Neural cell (in vitro differentiated cells): Measurements from ENCODE around the gene TFDP2. TPM values are rescaled to one million over a fixed set of nuclear protein-coding genes. Genes with fewer than 3 reads are reported as not detected.

ENCODE experiments used
- H2AFZ ChIP-seq: fragments of 200-600, 300-800 bp; sonication (generic), shearing (Covaris generic); 2 replicates; pipeline ENCODE4 v1.6.0; 2014; ENCODE audit warnings: low read depth, mild to moderate bottlenecking, antibody characterized with exemption, low read length, moderate library complexity
- H3F3A ChIP-seq: fragments of 200-600 bp; shearing (Covaris generic); 2 replicates; pipeline ENCODE4 v1.6.1; 2016; ENCODE audit warnings: mild to moderate bottlenecking, moderate library complexity, mixed read lengths, antibody characterized with exemption, low read length; ENCODE audit not compliant: insufficient read depth, poor library complexity, severe bottlenecking
- H3K27ac ChIP-seq: fragments of 200-600, 300-800 bp; sonication (generic), shearing (Covaris generic); 2 replicates; pipeline ENCODE4 v1.5.1; 2014; ENCODE audit warnings: mild to moderate bottlenecking, low read length, moderate library complexity
- H3K27me3 ChIP-seq: fragments of 300-800, 200-600 bp; sonication (generic), shearing (Covaris generic); 2 replicates; pipeline ENCODE4 v1.6.0; 2014; ENCODE audit warnings: mild to moderate bottlenecking, low read depth, low read length, moderate library complexity; ENCODE audit not compliant: insufficient read depth
- H3K36me3 ChIP-seq: fragments of 300-800, 200-600 bp; sonication (generic), shearing (Covaris generic); 2 replicates; pipeline ENCODE4 v1.5.1; 2014; ENCODE audit warnings: mild to moderate bottlenecking, antibody characterized with exemption, low read length, moderate library complexity; ENCODE audit not compliant: insufficient read depth
- H3K4me2 ChIP-seq: fragments of 300-800, 200-600 bp; sonication (generic), shearing (Covaris generic); 2 replicates; pipeline ENCODE4 v1.6.0; 2014; ENCODE audit warnings: mild to moderate bottlenecking, low read length
- H3K4me3 ChIP-seq: fragments of 300-800, 200-600 bp; sonication (generic), shearing (Covaris generic); 2 replicates; pipeline ENCODE4 v1.5.1; 2014; ENCODE audit warnings: mild to moderate bottlenecking, low read length, moderate library complexity
- H3K79me2 ChIP-seq: fragments of 200-600 bp; shearing (Covaris generic); replicated peaks from 2 replicates; pipeline ENCODE4 v1.6.0; 2014; ENCODE audit warnings: mild to moderate bottlenecking, low read length, moderate library complexity; ENCODE audit not compliant: insufficient read depth
- H3K9ac ChIP-seq: fragments of 300-800, 200-600 bp; sonication (generic), shearing (Covaris generic); 2 replicates; pipeline ENCODE4 v1.6.1; 2016; ENCODE audit warnings: mild to moderate bottlenecking, low read length, mixed read lengths
- H3K9me2 ChIP-seq: fragments of 200-600 bp; shearing (Covaris generic); 2 replicates; pipeline ENCODE4 v1.6.1; 2016; ENCODE audit warnings: mild to moderate bottlenecking, low read length, mixed read lengths; ENCODE audit not compliant: insufficient read depth
- H3K9me3 ChIP-seq: fragments of 200-600, 300-800 bp; sonication (generic), shearing (Covaris generic); 2 replicates; pipeline ENCODE4 v1.6.1; 2016; ENCODE audit warnings: mild to moderate bottlenecking, mixed run types, low read length, moderate library complexity, mixed read lengths
- H4K20me1 ChIP-seq: fragments of 200-600 bp; shearing (Covaris generic); 2 replicates; pipeline ENCODE4 v1.6.1; 2016; ENCODE audit warnings: mild to moderate bottlenecking, mixed run types; ENCODE audit not compliant: insufficient read depth
- EP300 ChIP-seq: fragments of 450-650 bp; conservative IDR thresholded peaks from 2 replicates; pipeline ENCODE4 v1.6.1; 2014; ENCODE audit warnings: antibody characterized with exemption, mild to moderate bottlenecking, moderate library complexity; ENCODE audit not compliant: poor library complexity, severe bottlenecking
- EZH2 ChIP-seq: fragments of 200-600, 300-800 bp; shearing (Covaris generic), sonication (generic); IDR thresholded peaks from 2 replicates; pipeline ENCODE4 v1.6.1; 2014; ENCODE audit warnings: antibody characterized with exemption, low read length, borderline replicate concordance, mild to moderate bottlenecking; ENCODE audit not compliant: insufficient read depth, poor library complexity, severe bottlenecking
- MXI1 ChIP-seq: fragments of 450-650 bp; conservative IDR thresholded peaks from 2 replicates; pipeline ENCODE4 v1.6.1; 2014; ENCODE audit warnings: antibody characterized with exemption, mild to moderate bottlenecking; ENCODE audit not compliant: poor library complexity, severe bottlenecking
- POLR2AphosphoS5 ChIP-seq: IDR thresholded peaks from 2 replicates; pipeline ENCODE4 v1.6.1; 2012
- RAD21 ChIP-seq: fragments of 450-650 bp; conservative IDR thresholded peaks from 2 replicates; pipeline ENCODE4 v1.6.1; 2014; ENCODE audit warnings: antibody characterized with exemption, mild to moderate bottlenecking, moderate library complexity
- SMC3 ChIP-seq: fragments of 450-650 bp; conservative IDR thresholded peaks from 2 replicates; pipeline ENCODE4 v1.6.1; 2014; ENCODE audit warnings: antibody characterized with exemption, mild to moderate bottlenecking, moderate library complexity; ENCODE audit not compliant: poor library complexity
- TAF1 ChIP-seq: IDR thresholded peaks from 2 replicates; pipeline ENCODE4 v1.6.1; 2012; ENCODE audit warnings: low read depth
- polyA plus RNA-seq: library from polyadenylated mRNA; depleted of rRNA; stranded (reverse); fragments of >200 nt; gene quantifications from 2 replicates; pipeline ENCODE4 v1.2.3, GENCODE V29; 2014
- TF ChIP-seq, protein P1 (sequence below): fragments of 450-650 bp; IDR thresholded peaks from 2 replicates; pipeline ENCODE4 v1.5.1; 2014; ENCODE audit warnings: antibody characterized with exemption, mild to moderate bottlenecking, moderate library complexity; ENCODE audit not compliant: poor library complexity, severe bottlenecking
- TF ChIP-seq, protein P2 (sequence below): IDR thresholded peaks from 2 replicates; pipeline ENCODE4 v1.6.1; 2012; ENCODE audit warnings: borderline replicate concordance

TFDP2 gene
- polyA plus RNA-seq, 1 donor from 2014 or later = 17.0 TPM

DNA sequence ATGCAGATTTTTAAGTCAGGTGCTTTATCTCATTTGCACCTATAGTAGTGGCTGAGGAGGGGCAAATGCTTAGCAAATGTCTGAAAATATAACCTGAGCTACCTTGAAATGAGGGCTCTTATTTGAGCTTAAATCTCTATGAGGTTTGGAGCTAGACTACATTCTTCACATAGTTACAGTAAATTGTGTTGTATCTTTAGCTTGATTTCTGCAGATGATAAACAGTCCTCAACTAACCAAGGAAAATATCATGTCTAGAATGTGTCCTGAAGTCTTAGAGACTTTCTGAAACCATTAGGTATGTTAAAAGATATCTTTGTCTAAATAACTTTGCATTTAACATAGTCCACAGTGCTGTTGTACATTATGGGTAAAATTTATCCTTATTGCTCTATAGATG, 145.3 kb downstream of the TFDP2 start:
- Histone ChIP-seq H3K36me3 (no peaks in the 10 kb centered on the region), H3K4me2 (no peak overlapping the region), H3K27me3 (no peaks in the 10 kb centered on the region), H3K79me2 (peaks cover 21% of the 10 kb centered on the region), H3K9me2 (no peaks in the 10 kb centered on the region), H4K20me1 (no peaks in the 10 kb centered on the region), H3K9ac (no peak overlapping the region), H3K27ac (no peak overlapping the region), H3F3A (no peaks in the 10 kb centered on the region), H3K4me3 (no peak overlapping the region), H3K9me3 (no peaks in the 10 kb centered on the region), H2AFZ (no peak overlapping the region)
- TF ChIP-seq EZH2 (no peak), SMC3 (no peak), RAD21 (no peak)
- TF ChIP-seq, protein P1, sequence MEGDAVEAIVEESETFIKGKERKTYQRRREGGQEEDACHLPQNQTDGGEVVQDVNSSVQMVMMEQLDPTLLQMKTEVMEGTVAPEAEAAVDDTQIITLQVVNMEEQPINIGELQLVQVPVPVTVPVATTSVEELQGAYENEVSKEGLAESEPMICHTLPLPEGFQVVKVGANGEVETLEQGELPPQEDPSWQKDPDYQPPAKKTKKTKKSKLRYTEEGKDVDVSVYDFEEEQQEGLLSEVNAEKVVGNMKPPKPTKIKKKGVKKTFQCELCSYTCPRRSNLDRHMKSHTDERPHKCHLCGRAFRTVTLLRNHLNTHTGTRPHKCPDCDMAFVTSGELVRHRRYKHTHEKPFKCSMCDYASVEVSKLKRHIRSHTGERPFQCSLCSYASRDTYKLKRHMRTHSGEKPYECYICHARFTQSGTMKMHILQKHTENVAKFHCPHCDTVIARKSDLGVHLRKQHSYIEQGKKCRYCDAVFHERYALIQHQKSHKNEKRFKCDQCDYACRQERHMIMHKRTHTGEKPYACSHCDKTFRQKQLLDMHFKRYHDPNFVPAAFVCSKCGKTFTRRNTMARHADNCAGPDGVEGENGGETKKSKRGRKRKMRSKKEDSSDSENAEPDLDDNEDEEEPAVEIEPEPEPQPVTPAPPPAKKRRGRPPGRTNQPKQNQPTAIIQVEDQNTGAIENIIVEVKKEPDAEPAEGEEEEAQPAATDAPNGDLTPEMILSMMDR = no peak

GRCh38 chr3:142003291-142003690, 146.1 kb downstream of the TFDP2 start:
- no peak overlapping the region for H3K4me2 ChIP-seq
- no peaks in the 10 kb centered on the region for H3K36me3 ChIP-seq
- no peak for TF ChIP-seq EZH2
- no peak for TF ChIP-seq MXI1
- TF ChIP-seq, protein P2, sequence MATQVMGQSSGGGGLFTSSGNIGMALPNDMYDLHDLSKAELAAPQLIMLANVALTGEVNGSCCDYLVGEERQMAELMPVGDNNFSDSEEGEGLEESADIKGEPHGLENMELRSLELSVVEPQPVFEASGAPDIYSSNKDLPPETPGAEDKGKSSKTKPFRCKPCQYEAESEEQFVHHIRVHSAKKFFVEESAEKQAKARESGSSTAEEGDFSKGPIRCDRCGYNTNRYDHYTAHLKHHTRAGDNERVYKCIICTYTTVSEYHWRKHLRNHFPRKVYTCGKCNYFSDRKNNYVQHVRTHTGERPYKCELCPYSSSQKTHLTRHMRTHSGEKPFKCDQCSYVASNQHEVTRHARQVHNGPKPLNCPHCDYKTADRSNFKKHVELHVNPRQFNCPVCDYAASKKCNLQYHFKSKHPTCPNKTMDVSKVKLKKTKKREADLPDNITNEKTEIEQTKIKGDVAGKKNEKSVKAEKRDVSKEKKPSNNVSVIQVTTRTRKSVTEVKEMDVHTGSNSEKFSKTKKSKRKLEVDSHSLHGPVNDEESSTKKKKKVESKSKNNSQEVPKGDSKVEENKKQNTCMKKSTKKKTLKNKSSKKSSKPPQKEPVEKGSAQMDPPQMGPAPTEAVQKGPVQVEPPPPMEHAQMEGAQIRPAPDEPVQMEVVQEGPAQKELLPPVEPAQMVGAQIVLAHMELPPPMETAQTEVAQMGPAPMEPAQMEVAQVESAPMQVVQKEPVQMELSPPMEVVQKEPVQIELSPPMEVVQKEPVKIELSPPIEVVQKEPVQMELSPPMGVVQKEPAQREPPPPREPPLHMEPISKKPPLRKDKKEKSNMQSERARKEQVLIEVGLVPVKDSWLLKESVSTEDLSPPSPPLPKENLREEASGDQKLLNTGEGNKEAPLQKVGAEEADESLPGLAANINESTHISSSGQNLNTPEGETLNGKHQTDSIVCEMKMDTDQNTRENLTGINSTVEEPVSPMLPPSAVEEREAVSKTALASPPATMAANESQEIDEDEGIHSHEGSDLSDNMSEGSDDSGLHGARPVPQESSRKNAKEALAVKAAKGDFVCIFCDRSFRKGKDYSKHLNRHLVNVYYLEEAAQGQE = no peak
- TF ChIP-seq, protein P1 = no peak
- TF ChIP-seq POLR2AphosphoS5 = no peak
- TF ChIP-seq RAD21 = no peak
- no peak for TF ChIP-seq TAF1
- TF ChIP-seq EP300 = no peak
- TF ChIP-seq SMC3 = no peak
- no peak overlapping the region for H2AFZ ChIP-seq
- no peaks in the 10 kb centered on the region for H3K9me2 ChIP-seq
- no peak overlapping the region for H3K9ac ChIP-seq
- H3K27me3 ChIP-seq = no peaks in the 10 kb centered on the region
- no peaks in the 10 kb centered on the region for H3K9me3 ChIP-seq
- H3K27ac ChIP-seq = no peak overlapping the region
- no peaks in the 10 kb centered on the region for H3F3A ChIP-seq
- no peaks in the 10 kb centered on the region for H4K20me1 ChIP-seq
- peaks cover 14% of the 10 kb centered on the region for H3K79me2 ChIP-seq
- H3K4me3 ChIP-seq = no peak overlapping the region
